B cell (primary cell): ENCODE data around the gene TLNRD1. TPM values are rescaled to one million over a fixed set of nuclear protein-coding genes. Genes with fewer than 3 reads are reported as not detected.

Source experiments
- ATAC-seq: fragments of 200-7000 bp; cut with Tn5 transposase; one replicate; pipeline ENCODE4 v1.10.0; 2021; ENCODE audit warnings: low read depth, mild to moderate bottlenecking, moderate number of reproducible peaks, moderate library complexity
- CTCF ChIA-PET: fragments of 350-600 bp; sonication (Branson Sonifier 250); formaldehyde crosslinking; loops from one replicate; lab custom pipeline; 2021; ENCODE audit warnings: antibody characterized with exemption, inconsistent platforms; lab: Charles Lee
- POLR2A ChIA-PET: fragments of 350-600 bp; sonication (Branson Sonifier 250); formaldehyde crosslinking; loops from one replicate; lab custom pipeline; 2021; ENCODE audit warnings: antibody characterized with exemption; lab: Charles Lee
- DNase-seq: peaks from one replicate; pipeline ENCODE4 v3.0.0; 2013
- H2AFZ ChIP-seq: 2 replicates; pipeline ENCODE4 v1.6.1; 2012; ENCODE audit warnings: mild to moderate bottlenecking, low read depth, low read length; ENCODE audit not compliant: insufficient read depth, poor library complexity, severe bottlenecking
- H3K27ac ChIP-seq, 2 donors: 1 replicate in 1 of 2; 2 replicates in 1 of 2; pipeline ENCODE4 v1.5.1; 2012 to 2013; ENCODE audit warnings: low read length in 2 of 2, mild to moderate bottlenecking in 2 of 2, moderate library complexity in 1 of 2
- H3K27me3 ChIP-seq, 4 experiments: fragments of 200-600 bp in 1 of 4; sonication (generic) in 1 of 4; replicated peaks in 1 of 4; 1 replicate in 2 of 4; 2 replicates in 2 of 4; pipeline versions ENCODE4 v1.6.1 to v1.7.0; 2013 to 2016; ENCODE audit warnings: low read length in 3 of 4, mild to moderate bottlenecking in 2 of 4, mixed read lengths in 1 of 4, moderate library complexity in 1 of 4; ENCODE audit not compliant: insufficient read depth in 4 of 4, control insufficient read depth in 3 of 4; ENCODE audit errors: control extremely low read depth in 1 of 4
- H3K36me3 ChIP-seq, 2 experiments: replicated peaks in 1 of 2; 1 replicate in 1 of 2; 2 replicates in 1 of 2; pipeline versions ENCODE4 v1.6.1 to v1.7.1; 2013; ENCODE audit warnings: low read length in 1 of 2; ENCODE audit not compliant: insufficient read depth in 2 of 2, control insufficient read depth in 1 of 2; ENCODE audit errors: control extremely low read depth in 1 of 2, extremely low read depth in 1 of 2
- H3K4me1 ChIP-seq, 2 donors: fragments of 200-600 bp in 1 of 2; sonication (generic) in 1 of 2; 1 replicate in 1 of 2; 2 replicates in 1 of 2; pipeline versions ENCODE4 v1.5.1 to v1.6.1; 2013 to 2017; ENCODE audit warnings: low read length in 2 of 2; ENCODE audit not compliant: control insufficient read depth in 2 of 2, insufficient read depth in 2 of 2
- H3K4me2 ChIP-seq: replicated peaks from 2 replicates; pipeline ENCODE3; 2012; ENCODE audit warnings: mild to moderate bottlenecking, low read depth, low read length; ENCODE audit not compliant: poor library complexity, severe bottlenecking
- H3K4me3 ChIP-seq, 5 experiments: fragments of 200-600 bp in 1 of 5; sonication (generic) in 1 of 5; 1 replicate in 3 of 5; 2 replicates in 2 of 5; pipeline versions ENCODE4 v1.5.1 to v1.7.0; 2011 to 2016; ENCODE audit warnings: low read length in 4 of 5, mild to moderate bottlenecking in 4 of 5, low read depth in 2 of 5, control low read depth in 1 of 5, moderate library complexity in 1 of 5; ENCODE audit not compliant: insufficient read depth in 1 of 5; ENCODE audit errors: control extremely low read depth in 1 of 5, extremely low read depth in 1 of 5
- H3K79me2 ChIP-seq: fragments of 200-600 bp; sonication (generic); one replicate; pipeline ENCODE4 v1.6.0; 2016; ENCODE audit warnings: low read length; ENCODE audit not compliant: control insufficient read depth, insufficient read depth
- H3K9ac ChIP-seq: fragments of 200-600 bp; sonication (generic); 2 replicates; pipeline ENCODE4 v1.6.1; 2017; ENCODE audit warnings: mild to moderate bottlenecking, low read length, moderate library complexity
- H3K9me3 ChIP-seq, 3 donors: one replicate each; pipeline versions ENCODE4 v1.6.1 to v1.7.1; 2013; ENCODE audit warnings: low read length in 2 of 3; ENCODE audit not compliant: control insufficient read depth in 2 of 3, insufficient read depth in 1 of 3; ENCODE audit errors: control extremely low read depth in 1 of 3
- H4K20me1 ChIP-seq: 2 replicates; pipeline ENCODE4 v1.6.0; 2012; ENCODE audit warnings: mild to moderate bottlenecking, low read length; ENCODE audit not compliant: insufficient read depth, control insufficient read depth, poor library complexity, severe bottlenecking
- H3K27ac Mint-ChIP-seq: one replicate; pipeline ENCODE4 v1.8.0; 2021; ENCODE audit warnings: mixed read lengths
- H3K27me3 Mint-ChIP-seq: one replicate; pipeline ENCODE4 v1.8.0; 2021; ENCODE audit warnings: mixed read lengths
- H3K4me1 Mint-ChIP-seq: one replicate; pipeline ENCODE4 v1.8.0; 2021; ENCODE audit warnings: mixed read lengths
- H3K4me3 Mint-ChIP-seq: one replicate; pipeline ENCODE4 v1.8.0; 2021; ENCODE audit warnings: mixed read lengths
- H3K9me3 Mint-ChIP-seq: one replicate; pipeline ENCODE4 v1.8.0; 2022; ENCODE audit warnings: mixed read lengths; ENCODE audit not compliant: insufficient read depth
- EZH2 ChIP-seq: IDR thresholded peaks from 2 replicates; pipeline ENCODE4 v1.6.1; 2012; ENCODE audit warnings: borderline replicate concordance, low read depth, mild to moderate bottlenecking, moderate library complexity, low read length; ENCODE audit not compliant: insufficient read depth, poor library complexity, severe bottlenecking
- WGBS: methylation state at CpG from one replicate; pipeline ENCODE4 v1.1.5; 2013; ENCODE audit warnings: missing lambda C conversion rate; ENCODE audit not compliant: insufficient coverage; 5-methylcytosine and 5-hydroxymethylcytosine counted together
- intact Hi-C: fragments of 100-400 bp; cut with micrococcal nuclease; formaldehyde crosslinking; loops from one replicate; pipeline ENCODE4 v1.10.0; 2022
- polyA plus RNA-seq: library from polyadenylated mRNA; depleted of rRNA; stranded (reverse); fragments of >200 nt; gene quantifications from 2 replicates; pipeline ENCODE4 v1.2.3, GENCODE V29; 2012
- total RNA-seq, 2 donors: library from RNA; stranded (reverse); fragments of 120-200 nt in 1 of 2; gene quantifications; 1 replicate in 1 of 2; 2 replicates in 1 of 2; pipeline versions ENCODE4 v1.2.3 to v1.2.4, GENCODE V29; 2013 to 2022
- TF ChIP-seq, protein P1 (sequence below): fragments of 200-600 bp; IDR thresholded peaks from one replicate; pipeline ENCODE4 v1.8.0; 2022; ENCODE audit warnings: antibody characterized with exemption, mild to moderate bottlenecking

TLNRD1 gene
- total and polyA plus RNA-seq, 2 donors (not counting 1 experiment from before 2014, with no cell fraction given), result 11.4 to 26.7 TPM

DNA sequence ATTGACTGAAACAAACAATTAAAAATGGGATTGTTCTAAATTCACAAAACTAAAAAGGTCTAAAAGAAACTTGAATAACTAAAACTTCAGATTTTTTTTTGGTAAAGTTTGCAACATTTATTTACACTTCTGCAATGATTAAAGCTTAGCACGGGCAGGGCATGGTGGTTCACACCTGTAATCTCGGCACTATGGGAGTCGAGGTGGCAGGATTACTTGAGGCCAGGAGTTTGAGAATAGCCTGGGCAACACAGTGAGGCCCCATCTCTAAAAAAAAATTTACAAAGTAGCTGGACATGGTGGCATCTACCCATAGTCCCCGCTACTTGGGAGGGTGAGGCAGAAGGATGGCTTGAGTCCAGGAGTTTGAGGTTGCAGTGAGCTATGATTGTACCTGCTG lies 31.6 kb downstream of the TLNRD1 start:
- peaks cover 3% of the 10 kb centered on the region for H3K27me3 Mint-ChIP-seq

DNA sequence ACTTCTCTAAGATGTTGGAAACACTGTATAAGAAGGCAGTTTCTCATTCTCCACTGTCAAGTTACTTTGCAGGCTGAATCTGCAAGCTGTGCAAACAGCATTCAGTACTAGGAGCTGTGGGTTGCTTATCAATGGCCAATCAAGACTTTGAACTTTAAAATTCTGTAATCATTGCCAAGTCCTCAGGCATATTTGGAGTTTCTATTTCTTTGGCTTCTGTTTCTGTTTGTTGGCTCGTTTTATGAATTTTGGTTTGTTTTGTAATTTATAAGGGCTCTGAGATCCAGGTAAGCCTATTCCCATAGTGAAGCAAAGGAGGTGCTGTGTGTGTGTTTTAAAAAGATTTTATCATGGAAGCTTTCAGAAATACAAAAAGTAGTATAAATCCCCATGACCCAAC lies 32.1 kb downstream of the TLNRD1 start:
- CTCF ChIA-PET, result no interaction called here
- intact Hi-C loops, result no loop called here

More for the DNA sequence above, 31.6 kb downstream of the TLNRD1 start:
- H3K4me1 Mint-ChIP-seq, result peaks cover 12% of the 10 kb centered on the region
- Histone ChIP-seq H4K20me1 (no peaks in the 10 kb centered on the region), H3K27me3 (no peaks in the 10 kb centered on the region), H3K9ac (no peak overlapping the region), H3K4me1 (peaks cover 6 to 7% of the 10 kb centered on the region in 2 donors), H3K27ac (no peak overlapping the region), H3K4me2 (no peak overlapping the region), H3K9me3 (peaks cover 0 to 1% (median 0%) of the 10 kb centered on the region in 3 donors), H3K4me3 (no peak overlapping the region), H3K79me2 (no peaks in the 10 kb centered on the region), H2AFZ (no peak overlapping the region), H3K36me3 (no peaks in the 10 kb centered on the region)
- ATAC-seq, result no peak
- H3K27ac Mint-ChIP-seq, result no peak overlapping the region
- no peak for DNase-seq
- TF ChIP-seq, protein P1, sequence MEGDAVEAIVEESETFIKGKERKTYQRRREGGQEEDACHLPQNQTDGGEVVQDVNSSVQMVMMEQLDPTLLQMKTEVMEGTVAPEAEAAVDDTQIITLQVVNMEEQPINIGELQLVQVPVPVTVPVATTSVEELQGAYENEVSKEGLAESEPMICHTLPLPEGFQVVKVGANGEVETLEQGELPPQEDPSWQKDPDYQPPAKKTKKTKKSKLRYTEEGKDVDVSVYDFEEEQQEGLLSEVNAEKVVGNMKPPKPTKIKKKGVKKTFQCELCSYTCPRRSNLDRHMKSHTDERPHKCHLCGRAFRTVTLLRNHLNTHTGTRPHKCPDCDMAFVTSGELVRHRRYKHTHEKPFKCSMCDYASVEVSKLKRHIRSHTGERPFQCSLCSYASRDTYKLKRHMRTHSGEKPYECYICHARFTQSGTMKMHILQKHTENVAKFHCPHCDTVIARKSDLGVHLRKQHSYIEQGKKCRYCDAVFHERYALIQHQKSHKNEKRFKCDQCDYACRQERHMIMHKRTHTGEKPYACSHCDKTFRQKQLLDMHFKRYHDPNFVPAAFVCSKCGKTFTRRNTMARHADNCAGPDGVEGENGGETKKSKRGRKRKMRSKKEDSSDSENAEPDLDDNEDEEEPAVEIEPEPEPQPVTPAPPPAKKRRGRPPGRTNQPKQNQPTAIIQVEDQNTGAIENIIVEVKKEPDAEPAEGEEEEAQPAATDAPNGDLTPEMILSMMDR, result no peak
- TF ChIP-seq EZH2, result no peak
- intact Hi-C loops, result no loop called here
- no peak overlapping the region for H3K4me3 Mint-ChIP-seq
- 79% methylated on average over 3 of the region's 4 CpGs for WGBS
- ChIA-PET POLR2A (no interaction called here), CTCF (no interaction called here)
- H3K9me3 Mint-ChIP-seq, result peaks cover 2% of the 10 kb centered on the region

More for the DNA sequence above, 32.1 kb downstream of the TLNRD1 start:
- WGBS, result 50% methylated on average over 1 of the region's 1 CpG
- no peaks in the 10 kb centered on the region for H3K36me3 ChIP-seq
- no peak overlapping the region for H3K4me3 Mint-ChIP-seq
- no peak overlapping the region for H2AFZ ChIP-seq
- H3K9me3 Mint-ChIP-seq, result peaks cover 2% of the 10 kb centered on the region
- peaks cover 3% of the 10 kb centered on the region for H3K27me3 Mint-ChIP-seq
- no peaks in the 10 kb centered on the region for H3K27me3 ChIP-seq
- H3K4me1 Mint-ChIP-seq, result peaks cover 12% of the 10 kb centered on the region
- TF ChIP-seq, protein P1, result no peak
- TF ChIP-seq EZH2, result no peak
- DNase-seq (no peak), ATAC-seq (no peak)
- H4K20me1 ChIP-seq, result no peaks in the 10 kb centered on the region
- no peak overlapping the region for H3K4me2 ChIP-seq
- H3K9ac ChIP-seq, result no peak overlapping the region
- no peaks in the 10 kb centered on the region for H3K79me2 ChIP-seq
- H3K27ac Mint-ChIP-seq, result no peak overlapping the region
- no peak overlapping the region for H3K27ac ChIP-seq
- POLR2A ChIA-PET, result no interaction called here
- peaks cover 0 to 1% (median 0%) of the 10 kb centered on the region in 3 donors for H3K9me3 ChIP-seq
- H3K4me3 ChIP-seq, result no peak overlapping the region
- H3K4me1 ChIP-seq, result peaks cover 6 to 7% of the 10 kb centered on the region in 2 donors
